PC-3 (cell line): ENCODE measurements around the gene ZC3H7A. TPM values are rescaled to one million over a fixed set of nuclear protein-coding genes. Genes with fewer than 3 reads are reported as not detected.

ENCODE experiments used
- ATAC-seq: fragments of 200-7000 bp; cut with Tn5 transposase; 2 replicates; pipeline ENCODE4 v1.9.1; 2020; ENCODE audit warnings: mild to moderate bottlenecking, moderate library complexity
- BruUV-seq: library from RNA; stranded (reverse); fragments of 400-500 nt; replicated peaks from 2 replicates; lab custom pipeline; 2021; lab: Mats Ljungman, UMichigan
- CTCF ChIA-PET: fragments of 300-600 bp; sonication (Branson Sonifier 250); formaldehyde crosslinking; loops from one replicate; lab custom pipeline; 2022; ENCODE audit warnings: antibody characterized with exemption; lab: Charles Lee
- POLR2A ChIA-PET: fragments of 300-600 bp; sonication (Branson Sonifier 250); formaldehyde crosslinking; loops from one replicate; lab custom pipeline; 2022; ENCODE audit warnings: antibody characterized with exemption; ENCODE audit not compliant: unreplicated experiment; lab: Charles Lee
- DNase-seq: peaks from one replicate; pipeline ENCODE4 v3.0.0-alpha.2; 2015
- H2AFZ ChIP-seq: fragments of 300-600 bp; sonication (generic); 2 replicates; pipeline ENCODE4 v1.6.0; 2016; ENCODE audit warnings: antibody characterized with exemption, low read length
- H3F3A ChIP-seq: fragments of 300-600 bp; sonication (generic); one replicate; pipeline ENCODE4 v1.6.0; 2017; ENCODE audit warnings: antibody characterized with exemption, low read length, control low read depth, mild to moderate bottlenecking; ENCODE audit not compliant: unreplicated experiment
- H3K27ac ChIP-seq: fragments of 300-600 bp; sonication (generic); 2 replicates; pipeline ENCODE4 v1.5.1; 2016; ENCODE audit warnings: mild to moderate bottlenecking, low read length
- H3K27me3 ChIP-seq: fragments of 300-600 bp; sonication (generic); 2 replicates; pipeline ENCODE4 v1.6.1; 2016; ENCODE audit warnings: low read length, mixed read lengths
- H3K36me3 ChIP-seq: fragments of 300-600 bp; sonication (generic); 2 replicates; pipeline ENCODE4 v1.6.1; 2016; ENCODE audit warnings: low read depth, mixed run types, low read length, mixed read lengths
- H3K4me1 ChIP-seq: fragments of 300-600 bp; sonication (generic); 2 replicates; pipeline ENCODE4 v1.5.1; 2016; ENCODE audit warnings: low read length; ENCODE audit not compliant: insufficient read depth
- H3K4me2 ChIP-seq: fragments of 300-600 bp; sonication (generic); 2 replicates; pipeline ENCODE4 v1.6.0; 2016; ENCODE audit warnings: low read length
- H3K4me3 ChIP-seq: fragments of 300-600 bp; sonication (generic); 2 replicates; pipeline ENCODE4 v1.5.1; 2016; ENCODE audit warnings: mild to moderate bottlenecking, low read length, mixed read lengths
- H3K79me2 ChIP-seq: fragments of 300-600 bp; sonication (generic); 2 replicates; pipeline ENCODE4 v1.6.1; 2017; ENCODE audit warnings: low read length, mixed read lengths
- H3K9ac ChIP-seq: fragments of 300-600 bp; sonication (generic); 2 replicates; pipeline ENCODE4 v1.6.0; 2016; ENCODE audit warnings: mild to moderate bottlenecking, low read length
- H3K9me2 ChIP-seq: fragments of 300-600 bp; sonication (generic); replicated peaks from 2 replicates; pipeline ENCODE4 v1.6.1; 2016; ENCODE audit warnings: mixed run types, low read length, mixed read lengths
- H3K9me3 ChIP-seq: fragments of 300-600 bp; sonication (generic); 2 replicates; pipeline ENCODE4 v1.6.1; 2016; ENCODE audit warnings: low read length, mixed read lengths
- H4K20me1 ChIP-seq: fragments of 300-600 bp; sonication (generic); 2 replicates; pipeline ENCODE4 v1.6.1; 2016; ENCODE audit warnings: low read length, mixed read lengths
- CTCF ChIP-seq: fragments of 300-600 bp; sonication (generic); conservative IDR thresholded peaks from 2 replicates; pipeline ENCODE4 v1.5.1; 2017; ENCODE audit warnings: antibody characterized with exemption, low read depth, mild to moderate bottlenecking, low read length
- EZH2 ChIP-seq: fragments of 300-600 bp; sonication (generic); IDR thresholded peaks from one replicate; pipeline ENCODE4 v1.6.1; 2017; ENCODE audit warnings: antibody characterized with exemption, mild to moderate bottlenecking, low read length; ENCODE audit not compliant: unreplicated experiment
- EZH2phosphoT487 ChIP-seq: fragments of 300-600 bp; sonication (generic); IDR thresholded peaks from 2 replicates; pipeline ENCODE4 v1.6.1; 2018; ENCODE audit warnings: mild to moderate bottlenecking, antibody characterized with exemption, low read length, borderline replicate concordance
- intact Hi-C: fragments of 100-400 bp; cut with micrococcal nuclease; formaldehyde crosslinking; loops from 2 replicates; pipeline ENCODE4 v1.9.0; 2023
- total RNA-seq: library from RNA; depleted of rRNA; stranded (reverse); fragments of >200 nt; gene quantifications from 2 replicates; pipeline ENCODE4 v1.2.3, GENCODE V29; 2014

ZC3H7A gene
- total RNA-seq, 1 experiment from 2014 or later, result 21.2 TPM

GRCh38 chr16:11735787-11736186 is 61.3 kb downstream of the ZC3H7A start:
- Histone ChIP-seq H3K4me2 (no peak overlapping the region), H3K27me3 (no peaks in the 10 kb centered on the region), H3K4me1 (peaks cover 14% of the 10 kb centered on the region), H3K9me3 (no peaks in the 10 kb centered on the region), H3K27ac (no peak overlapping the region), H3K9ac (no peak overlapping the region), H3K36me3 (peaks cover 25% of the 10 kb centered on the region), H4K20me1 (peaks cover 14% of the 10 kb centered on the region; the same call in 1 of the 2 replicates), H3F3A (no peaks in the 10 kb centered on the region), H3K79me2 (peaks cover 37% of the 10 kb centered on the region), H3K9me2 (no peaks in the 10 kb centered on the region), H2AFZ (no peak overlapping the region), H3K4me3 (no peak overlapping the region)
- ATAC-seq (no peak), DNase-seq (no peak)
- ChIA-PET POLR2A (interaction anchor here (0.6 kb wide), 1 partner anchor 151 kb away, joined by 4 read pairs; no protein-coding TSS in a partner anchor), CTCF (no interaction called here)
- BruUV-seq, result no TSS peak
- intact Hi-C loops, result no loop called here
- TF ChIP-seq CTCF (no peak), EZH2phosphoT487 (no peak), EZH2 (no peak)

GRCh38 chr16:11734653-11735043 is 62.4 kb downstream of the ZC3H7A start:
- Histone ChIP-seq H3K79me2 (peaks cover 26% of the 10 kb centered on the region), H3K9me2 (no peaks in the 10 kb centered on the region), H3K27me3 (no peaks in the 10 kb centered on the region), H3K4me3 (no peak overlapping the region), H3K4me2 (no peak overlapping the region), H3K9me3 (no peaks in the 10 kb centered on the region), H3K36me3 (peaks cover 25% of the 10 kb centered on the region), H3K27ac (no peak overlapping the region), H2AFZ (no peak overlapping the region), H3K4me1 (peaks cover 8% of the 10 kb centered on the region; the same call in 1 of the 2 replicates), H3F3A (no peaks in the 10 kb centered on the region), H3K9ac (no peak overlapping the region), H4K20me1 (peaks cover 6% of the 10 kb centered on the region; the same call in 1 of the 2 replicates)
- ChIA-PET POLR2A (no interaction called here), CTCF (no interaction called here)
- intact Hi-C loops, result no loop called here
- DNase-seq, result no peak
- ATAC-seq, result no peak
- no TSS peak for BruUV-seq
- TF ChIP-seq CTCF (no peak), EZH2phosphoT487 (no peak), EZH2 (no peak)

- ChIA-PET POLR2A (interaction anchor here (0.7 kb wide), 1 partner anchor 652 kb away, joined by 4 read pairs; no protein-coding TSS in a partner anchor), CTCF (no interaction called here)
- no peak for TF ChIP-seq CTCF
- no peak for TF ChIP-seq EZH2
- TF ChIP-seq EZH2phosphoT487, result no peak
- Histone ChIP-seq H3K27me3 (no peaks in the 10 kb centered on the region), H3K4me1 (peaks cover 8% of the 10 kb centered on the region; the same call in 1 of the 2 replicates), H3K4me2 (no peak overlapping the region), H3F3A (no peaks in the 10 kb centered on the region), H4K20me1 (peaks cover 6% of the 10 kb centered on the region; the same call in 1 of the 2 replicates), H2AFZ (no peak overlapping the region), H3K27ac (no peak overlapping the region), H3K4me3 (no peak overlapping the region), H3K9ac (no peak overlapping the region), H3K9me2 (no peaks in the 10 kb centered on the region), H3K9me3 (no peaks in the 10 kb centered on the region), H3K79me2 (peaks cover 21% of the 10 kb centered on the region), H3K36me3 (peaks cover 26% of the 10 kb centered on the region)
- BruUV-seq, result no TSS peak
- intact Hi-C loops, result no loop called here
- no peak for ATAC-seq
- DNase-seq, result no peak
Observed at GRCh38 chr16:11734025-11734652, 62.9 kb downstream of the ZC3H7A start.
